Natural killer cell (primary cell): ENCODE results near the gene NAXE. TPM values are rescaled to one million over a fixed set of nuclear protein-coding genes. Genes with fewer than 3 reads are reported as not detected.

ENCODE experiments used
- ATAC-seq, 3 donors: fragments of 150-1000 bp in 2 of 3; fragments of 200-7000 bp in 1 of 3; cut with Tn5 transposase; 1 replicate in 1 of 3; 2 replicates in 2 of 3; pipeline ENCODE4 v1.10.0; 2021; ENCODE audit warnings: mild to moderate bottlenecking in 2 of 3, moderate library complexity in 2 of 3
- DNase-seq, 2 donors: peaks; one replicate each; pipeline versions ENCODE4 v3.0.0 to v3.0.0-alpha.2; 2013 to 2021; ENCODE audit warnings: mixed read lengths in 1 of 2
- H3K27ac ChIP-seq: one replicate; pipeline ENCODE4 v1.5.1; 2013; ENCODE audit warnings: mild to moderate bottlenecking, low read length
- H3K27me3 ChIP-seq: one replicate; pipeline ENCODE4 v1.6.1; 2013; ENCODE audit warnings: low read length; ENCODE audit not compliant: control insufficient read depth, insufficient read depth
- H3K36me3 ChIP-seq: one replicate; pipeline ENCODE4 v1.6.1; 2013; ENCODE audit warnings: low read length; ENCODE audit not compliant: control insufficient read depth, insufficient read depth
- H3K4me1 ChIP-seq: one replicate; pipeline ENCODE4 v1.6.1; 2013; ENCODE audit warnings: low read length; ENCODE audit not compliant: control insufficient read depth, insufficient read depth
- H3K4me3 ChIP-seq: one replicate; pipeline ENCODE4 v1.5.1; 2013; ENCODE audit warnings: low read length
- H3K9me3 ChIP-seq: one replicate; pipeline ENCODE4 v1.6.1; 2013; ENCODE audit warnings: low read length; ENCODE audit not compliant: control insufficient read depth, insufficient read depth
- H3K27ac Mint-ChIP-seq, 2 donors: one replicate each; pipeline ENCODE4 v1.8.0; 2022; ENCODE audit warnings: mild to moderate bottlenecking in 2 of 2, mixed read lengths in 2 of 2, moderate library complexity in 1 of 2
- H3K27me3 Mint-ChIP-seq, 2 donors: one replicate each; pipeline ENCODE4 v1.8.0; 2022; ENCODE audit warnings: low read depth in 2 of 2, mixed read lengths in 2 of 2
- H3K36me3 Mint-ChIP-seq: one replicate; pipeline ENCODE4 v1.8.0; 2022; ENCODE audit warnings: mixed read lengths
- H3K4me1 Mint-ChIP-seq, 2 donors: one replicate each; pipeline ENCODE4 v1.8.0; 2022; ENCODE audit warnings: mixed read lengths in 2 of 2
- H3K4me3 Mint-ChIP-seq: one replicate; pipeline ENCODE4 v1.8.0; 2022; ENCODE audit warnings: mild to moderate bottlenecking, moderate library complexity, mixed read lengths
- H3K9me3 Mint-ChIP-seq, 2 donors: one replicate each; pipeline ENCODE4 v1.8.0; 2022; ENCODE audit warnings: mixed read lengths in 2 of 2
- CTCF ChIP-seq: fragments of 200-600 bp; IDR thresholded peaks from one replicate; pipeline ENCODE4 v1.8.0; 2022; ENCODE audit warnings: antibody characterized with exemption
- WGBS: methylation state at CpG from one replicate; pipeline ENCODE4 v1.1.7; 2013; ENCODE audit warnings: missing lambda C conversion rate; ENCODE audit not compliant: insufficient coverage; 5-methylcytosine and 5-hydroxymethylcytosine counted together
- intact Hi-C: fragments of 100-400 bp; cut with micrococcal nuclease; formaldehyde crosslinking; loops from one replicate; pipeline ENCODE4 v1.14.2; 2022
- total RNA-seq, 4 donors: library from RNA; stranded (reverse); fragments of 120-200 nt in 1 of 4; gene quantifications; one replicate each; pipeline versions ENCODE4 v1.2.3 to v1.2.4, GENCODE V29; 2013 to 2022

NAXE gene
- total RNA-seq, 3 donors from 2014 or later (not counting 1 experiment from before 2014, with no cell fraction given): 32.6 to 52.5 (median 36.6) TPM

DNA sequence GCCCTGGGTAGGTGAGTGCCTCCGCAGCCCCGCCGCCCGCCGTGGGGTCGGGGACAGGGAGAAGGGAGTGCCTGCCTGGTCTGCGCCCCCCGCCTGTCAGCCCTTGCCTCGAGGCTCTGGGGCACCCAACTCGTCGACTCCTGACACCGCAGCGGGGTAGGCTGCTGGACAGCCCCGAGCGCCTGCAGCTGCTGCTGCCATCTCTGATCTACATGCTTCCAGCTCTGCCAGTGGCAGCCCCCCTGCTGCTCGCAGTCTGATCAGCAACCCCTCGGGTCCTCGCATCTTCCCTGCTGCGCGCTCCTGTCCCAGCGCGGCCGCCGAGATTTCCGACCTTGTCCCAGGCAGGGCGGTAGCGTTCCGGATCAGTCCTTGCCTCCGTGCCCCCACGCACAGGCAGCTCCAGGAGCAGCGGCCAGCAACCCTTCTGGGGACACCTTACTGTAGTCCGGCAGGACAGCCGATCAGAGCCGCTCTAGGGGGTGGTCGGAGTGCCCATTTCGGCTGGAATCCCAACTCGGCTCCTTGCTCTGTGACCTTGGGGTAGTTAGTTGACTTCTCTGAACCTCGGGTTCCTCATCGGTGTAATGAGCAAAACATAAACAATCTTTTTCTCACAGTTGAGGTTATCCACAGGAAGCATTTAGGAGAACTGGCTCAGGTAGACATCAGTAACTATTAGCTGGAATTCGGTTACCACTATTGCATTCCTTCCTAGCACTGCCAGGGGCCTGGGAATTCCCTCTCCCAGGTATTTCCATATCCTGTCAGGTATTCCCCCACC, 50.9 kb downstream of the NAXE start:
- Mint-ChIP-seq H3K36me3 (no peaks in the 10 kb centered on the region), H3K4me1 (peaks cover 8 to 21% of the 10 kb centered on the region in 2 donors), H3K4me3 (peak overlapping the region; percentile 72), H3K27ac (no peak overlapping the region), H3K27me3 (peaks cover 71 to 78% of the 10 kb centered on the region in 2 donors), H3K9me3 (no peaks in the 10 kb centered on the region)
- no peak overlapping the region for H3K4me3 ChIP-seq
- DNase-seq (no peak), ATAC-seq (peak; percentile 1 to 35 (median 18))
- 21% methylated on average over 40 of the region's 40 CpGs for WGBS
- no peak for TF ChIP-seq CTCF
- H3K27me3 ChIP-seq: peaks cover 52% of the 10 kb centered on the region
- no peak overlapping the region for H3K27ac ChIP-seq
- no peaks in the 10 kb centered on the region for H3K9me3 ChIP-seq
- intact Hi-C loops: no loop called here
- no peaks in the 10 kb centered on the region for H3K36me3 ChIP-seq
- H3K4me1 ChIP-seq: peaks cover 24% of the 10 kb centered on the region

DNA sequence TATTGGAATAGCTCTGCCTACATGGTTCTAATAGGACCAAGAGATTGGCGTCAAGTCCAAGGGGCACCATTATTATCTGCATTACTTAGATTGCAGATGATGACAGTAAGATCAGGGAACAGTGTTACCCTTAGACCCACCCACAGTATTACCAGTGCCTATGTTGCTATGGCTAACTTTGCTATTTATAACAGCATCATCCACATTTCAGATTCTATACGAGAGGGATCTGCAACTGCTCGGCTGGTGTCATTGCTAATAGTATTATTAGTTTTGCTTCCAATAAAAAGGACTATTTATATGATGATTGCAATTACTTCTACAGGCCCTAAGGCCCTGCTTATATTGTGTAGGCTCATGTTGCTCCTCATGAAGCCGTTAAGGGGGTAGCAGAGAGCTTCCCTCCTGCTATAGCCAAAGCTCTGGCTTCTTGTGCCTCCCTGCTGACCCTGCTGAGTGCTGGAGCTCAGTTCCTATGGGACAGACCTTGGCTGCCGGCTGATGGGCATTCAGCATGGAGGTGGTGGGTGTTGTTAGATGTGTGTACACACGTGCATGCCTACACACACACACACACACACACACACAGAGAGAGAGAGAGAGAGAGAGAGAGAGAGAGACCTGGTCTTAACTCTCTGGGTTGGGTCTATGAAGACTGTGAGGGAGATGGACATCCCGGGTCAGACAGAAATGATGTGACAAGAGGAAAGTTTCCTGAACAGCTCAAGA, 51.6 kb downstream of the NAXE start:
- no peak for ATAC-seq
- H3K27me3 Mint-ChIP-seq: peaks cover 67 to 83% of the 10 kb centered on the region in 2 donors
- H3K27ac ChIP-seq: no peak overlapping the region
- H3K4me3 ChIP-seq: no peak overlapping the region
- H3K27ac Mint-ChIP-seq: no peak overlapping the region
- peaks cover 54% of the 10 kb centered on the region for H3K27me3 ChIP-seq
- no peak for DNase-seq
- no peaks in the 10 kb centered on the region for H3K9me3 ChIP-seq
- H3K36me3 Mint-ChIP-seq: no peaks in the 10 kb centered on the region
- peaks cover 24% of the 10 kb centered on the region for H3K4me1 ChIP-seq
- no peak for TF ChIP-seq CTCF
- no peaks in the 10 kb centered on the region for H3K9me3 Mint-ChIP-seq
- H3K36me3 ChIP-seq: no peaks in the 10 kb centered on the region
- WGBS: 47% methylated on average over 2 of the region's 7 CpGs
- H3K4me1 Mint-ChIP-seq: peaks cover 8 to 21% of the 10 kb centered on the region in 2 donors
- intact Hi-C loops: no loop called here
- H3K4me3 Mint-ChIP-seq: peak overlapping the region; percentile 72

- no peak overlapping the region for H3K27ac Mint-ChIP-seq
- no peaks in the 10 kb centered on the region for H3K36me3 Mint-ChIP-seq
- H3K4me3 Mint-ChIP-seq: no peak overlapping the region
- no peaks in the 10 kb centered on the region for H3K9me3 ChIP-seq
- H3K4me1 ChIP-seq: peaks cover 24% of the 10 kb centered on the region
- H3K9me3 Mint-ChIP-seq: no peaks in the 10 kb centered on the region
- H3K4me1 Mint-ChIP-seq: peaks cover 8 to 21% of the 10 kb centered on the region in 2 donors
- 2% methylated on average over 7 of the region's 7 CpGs for WGBS
- H3K27me3 ChIP-seq: peaks cover 52% of the 10 kb centered on the region
- ATAC-seq (peak; percentile 33 to 49 (median 46)), DNase-seq (peak in 1 of 2 donors; percentile 52)
- intact Hi-C loops: no loop called here
- H3K27ac ChIP-seq: no peak overlapping the region
- no peaks in the 10 kb centered on the region for H3K36me3 ChIP-seq
- H3K27me3 Mint-ChIP-seq: peaks cover 64 to 83% of the 10 kb centered on the region in 2 donors
- no peak for TF ChIP-seq CTCF
- no peak overlapping the region for H3K4me3 ChIP-seq
Measured at GRCh38 chr1:156643778-156644092, 52.2 kb downstream of the NAXE start.

Other genes with a start within 250 kb of the NAXE start
- gene RHBG, start 222.6 kb upstream of the NAXE start, total RNA-seq: not detected
- 100 to 1,000 TPM; 232 to 298 (median 284) TPM for gene MEF2D, start 91.0 kb upstream of the NAXE start, total RNA-seq
- under 1 TPM; 0.08 to 0.21 (median 0.14) TPM for gene IQGAP3, start 19.2 kb upstream of the NAXE start, total RNA-seq
- gene TTC24, start 12.1 kb upstream of the NAXE start, total RNA-seq: 1 to 10 TPM; 3.3 to 4.1 (median 4.0) TPM
- gene GPATCH4, start 9.7 kb downstream of the NAXE start, total RNA-seq: 10 to 100 TPM; 19.3 to 27.3 (median 22.1) TPM
- gene HAPLN2, start 27.6 kb downstream of the NAXE start, total RNA-seq: not detected
- gene BCAN, start 50.3 kb downstream of the NAXE start, total RNA-seq: under 1 TPM; 0.18 to 0.25 (median 0.19) TPM
- gene NES, start 85.6 kb downstream of the NAXE start, total RNA-seq: not detected
- 1 to 10 TPM; 3.0 to 3.8 (median 3.0) TPM for gene CRABP2, start 113.8 kb downstream of the NAXE start, total RNA-seq
- 10 to 100 TPM; 23.5 to 25.3 (median 23.8) TPM for gene METTL25B, start 136.7 kb downstream of the NAXE start, total RNA-seq
- gene ISG20L2, start 137.0 kb downstream of the NAXE start, total RNA-seq: 10 to 100 TPM; 60.3 to 71.9 (median 68.7) TPM
- 10 to 100 TPM; 15.9 to 19.7 (median 18.7) TPM for gene MRPL24, start 149.3 kb downstream of the NAXE start, total RNA-seq
- 100 to 1,000 TPM in 1 of 3 donors, 10 to 100 TPM in 2; 95.3 to 110 (median 96.6) TPM for gene HDGF, start 159.9 kb downstream of the NAXE start, total RNA-seq
- 10 to 100 TPM; 66.5 to 92.4 (median 69.1) TPM for gene PRCC, start 175.8 kb downstream of the NAXE start, total RNA-seq
- gene SH2D2A, start 225.1 kb downstream of the NAXE start, total RNA-seq: 100 to 1,000 TPM; 155 to 324 (median 312) TPM